NAMALWA (cell line): ENCODE data around the gene ARMH4.

Experiments used
- DNase-seq: peaks from one replicate; pipeline ENCODE4 v3.0.0-alpha.2; 2015; ENCODE audit warnings: low spot score

Gene ARMH4

DNA sequence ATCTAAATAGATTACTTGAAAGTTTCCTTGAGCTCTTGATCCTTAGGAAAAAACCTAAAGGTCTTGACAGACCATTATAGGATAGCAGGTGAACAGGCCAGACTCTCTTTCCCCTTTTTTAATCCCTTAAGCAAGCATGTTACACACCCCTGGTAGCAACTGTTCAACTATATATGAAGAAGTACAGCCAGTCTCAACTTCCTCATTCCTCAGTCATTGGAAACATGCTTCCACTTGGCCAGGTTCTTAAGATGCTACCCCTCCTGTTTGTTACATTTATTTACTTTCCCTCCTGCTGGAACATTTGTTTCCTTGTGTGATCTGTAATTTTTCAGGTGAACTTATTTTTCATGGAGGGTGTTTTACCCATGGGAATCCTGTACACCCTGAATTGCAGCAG lies 124.1 kb downstream of the ARMH4 start:
- no peak for DNase-seq

DNA sequence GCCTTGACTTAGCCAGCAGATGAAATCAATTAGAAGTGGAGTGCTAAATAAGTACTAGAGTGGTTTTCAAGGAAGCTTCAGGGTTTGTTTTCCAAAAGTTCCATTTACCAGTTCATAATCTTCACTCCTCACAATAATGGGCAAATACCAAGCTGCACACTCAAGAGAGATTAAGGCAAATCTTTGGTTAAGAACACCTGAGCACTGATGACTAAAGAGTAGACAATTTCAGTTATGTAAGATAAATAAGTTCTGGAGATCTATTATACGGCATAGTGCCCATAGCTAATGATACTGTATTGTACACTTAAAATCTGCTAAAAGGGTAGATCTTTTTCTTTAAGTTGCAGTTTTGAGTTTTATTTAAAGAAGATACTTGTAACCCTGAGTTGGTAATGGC lies 125.0 kb downstream of the ARMH4 start:
- no peak for DNase-seq

DNA sequence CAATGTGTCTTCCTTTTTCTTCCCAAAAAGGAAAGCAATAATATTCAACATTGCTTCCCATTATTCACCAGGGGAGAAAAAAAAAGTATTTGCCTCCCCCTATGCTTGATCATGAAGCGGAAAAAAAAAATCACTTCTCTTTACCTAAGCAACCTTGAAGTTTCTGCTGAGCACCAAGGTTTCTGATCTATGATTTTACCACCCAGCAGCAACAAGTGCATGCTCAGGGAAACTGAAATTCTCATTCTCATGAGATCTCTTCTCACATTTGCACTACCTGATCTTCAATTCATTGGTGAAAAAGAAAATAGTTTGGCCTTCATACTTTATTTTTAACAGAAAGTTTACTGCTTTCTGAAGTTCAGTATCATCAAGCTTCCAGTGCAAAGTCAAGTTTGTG lies 125.8 kb downstream of the ARMH4 start:
- no peak for DNase-seq

GRCh38 chr14:58014778-58015177 lies 137.2 kb downstream of the ARMH4 start:
- DNase-seq: no peak

- DNase-seq: no peak
Measured at GRCh38 chr14:58002618-58003017, 149.4 kb downstream of the ARMH4 start.

DNA sequence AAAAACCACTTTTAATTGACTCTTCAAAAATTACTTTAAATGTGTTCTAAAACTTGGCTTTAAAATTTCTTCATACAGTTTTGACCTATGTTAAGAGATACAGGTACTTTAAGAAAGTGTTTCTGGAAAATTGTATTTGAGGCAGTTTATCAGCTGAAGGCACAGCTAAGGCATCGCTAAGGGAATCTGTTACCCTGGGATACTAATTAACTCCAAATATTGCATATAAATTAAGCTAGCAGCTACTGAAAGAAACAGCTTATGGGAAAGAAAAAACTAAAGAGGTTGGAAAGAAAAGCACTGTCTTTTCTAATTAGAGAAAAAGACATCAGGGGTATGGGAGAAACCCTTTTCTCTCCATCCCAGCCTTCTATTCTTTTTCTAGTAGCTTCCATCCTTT lies 152.0 kb downstream of the ARMH4 start:
- DNase-seq: no peak

DNA sequence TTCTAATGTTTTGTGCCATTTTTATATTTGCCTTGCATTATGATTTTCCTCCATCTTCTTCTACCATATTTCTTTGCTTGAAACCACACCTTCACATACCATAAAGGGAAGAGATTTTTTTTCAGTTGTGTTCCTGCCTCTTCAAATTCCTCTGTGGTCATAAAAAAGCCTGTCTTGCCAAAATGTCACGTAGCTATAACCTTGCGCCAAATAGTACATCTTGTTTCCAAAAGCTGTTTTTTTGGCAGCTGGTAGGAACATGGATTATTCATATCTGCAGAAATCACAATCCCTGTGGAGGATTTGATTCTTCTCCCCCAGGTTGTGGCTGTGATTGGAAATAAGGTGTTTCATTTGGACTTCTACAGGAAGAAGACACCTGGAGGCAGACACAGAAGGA lies 152.5 kb downstream of the ARMH4 start:
- no peak for DNase-seq

GRCh38 chr14:57998766-57999165 lies 153.2 kb downstream of the ARMH4 start:
- DNase-seq: no peak

- DNase-seq: no peak
Measured at GRCh38 chr14:57991353-57991752, 160.7 kb downstream of the ARMH4 start.

- DNase-seq: no peak
Measured at GRCh38 chr14:57988445-57988844, 163.6 kb downstream of the ARMH4 start.

DNA sequence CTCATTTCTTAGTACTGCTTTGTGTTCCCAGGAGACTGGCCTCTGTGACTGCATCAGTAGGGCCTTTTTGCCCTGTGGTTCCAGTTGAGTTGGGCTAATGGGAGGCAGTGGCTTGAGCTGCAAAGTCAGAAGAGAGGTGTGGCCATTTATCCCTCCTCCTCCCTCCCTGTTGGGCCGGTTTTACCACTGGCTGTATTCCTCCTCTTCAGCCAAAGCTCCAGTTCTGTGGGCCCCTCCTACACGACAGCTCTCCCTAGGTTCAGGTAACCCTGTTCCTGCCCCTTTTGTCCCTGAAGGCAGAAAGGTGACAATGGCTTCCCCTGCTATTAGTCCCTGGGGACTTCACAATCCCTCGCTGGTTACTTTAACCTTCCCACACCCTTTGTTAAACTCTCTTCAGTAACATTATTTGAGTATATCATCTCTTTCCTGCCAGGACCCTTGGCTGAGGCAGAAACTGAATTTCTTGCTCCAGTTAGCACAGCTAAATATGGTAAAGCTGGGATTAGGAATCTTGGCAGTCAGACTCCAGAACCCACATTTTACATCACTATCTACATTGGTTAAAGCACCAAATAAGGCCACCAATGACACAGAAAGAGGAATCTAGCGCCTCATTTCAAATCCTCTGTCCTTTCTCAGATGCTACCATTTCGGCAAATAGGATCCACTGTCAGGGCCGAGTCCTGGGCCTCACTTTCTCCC lies 164.3 kb downstream of the ARMH4 start:
- DNase-seq: no peak

- no peak for DNase-seq
Measured at GRCh38 chr14:57987051-57987450, 165.0 kb downstream of the ARMH4 start.

- no peak for DNase-seq
Measured at GRCh38 chr14:57982804-57983634, 169.0 kb downstream of the ARMH4 start.

DNA sequence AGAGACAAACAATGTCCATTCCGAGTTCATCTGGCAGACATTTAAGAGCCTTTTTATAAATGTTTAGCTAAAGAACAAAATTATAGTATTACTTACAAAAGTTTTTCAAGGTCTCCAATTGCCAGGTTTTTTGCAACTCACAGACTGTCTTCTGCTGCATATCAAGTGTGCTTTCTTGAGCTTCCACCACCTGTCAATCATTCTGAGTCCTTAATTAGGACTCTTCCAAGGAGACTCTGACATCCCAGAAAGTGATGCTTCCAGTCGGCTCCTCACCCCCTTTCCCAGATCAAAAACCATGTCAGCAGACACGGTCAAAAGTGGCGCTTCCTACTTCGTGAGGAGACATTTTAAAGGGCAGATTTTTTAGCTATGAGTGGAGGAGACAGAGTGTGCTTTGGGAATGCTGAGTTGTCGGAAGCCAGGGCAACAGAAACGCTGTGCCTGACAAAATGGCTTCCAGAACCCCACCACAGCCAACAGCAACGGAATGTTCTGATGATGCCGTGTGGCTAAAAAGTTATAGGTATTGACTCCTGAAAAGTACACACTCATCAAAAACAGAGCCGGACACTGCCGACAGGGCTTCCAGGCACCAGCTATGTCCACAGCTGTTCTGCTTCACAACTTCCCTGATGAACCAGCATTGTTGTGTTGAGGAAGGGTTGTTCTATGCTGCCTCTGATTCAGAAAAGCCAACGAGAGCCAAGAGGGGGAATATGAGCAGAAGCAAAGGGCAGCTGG lies 170.0 kb downstream of the ARMH4 start:
- no peak for DNase-seq

DNA sequence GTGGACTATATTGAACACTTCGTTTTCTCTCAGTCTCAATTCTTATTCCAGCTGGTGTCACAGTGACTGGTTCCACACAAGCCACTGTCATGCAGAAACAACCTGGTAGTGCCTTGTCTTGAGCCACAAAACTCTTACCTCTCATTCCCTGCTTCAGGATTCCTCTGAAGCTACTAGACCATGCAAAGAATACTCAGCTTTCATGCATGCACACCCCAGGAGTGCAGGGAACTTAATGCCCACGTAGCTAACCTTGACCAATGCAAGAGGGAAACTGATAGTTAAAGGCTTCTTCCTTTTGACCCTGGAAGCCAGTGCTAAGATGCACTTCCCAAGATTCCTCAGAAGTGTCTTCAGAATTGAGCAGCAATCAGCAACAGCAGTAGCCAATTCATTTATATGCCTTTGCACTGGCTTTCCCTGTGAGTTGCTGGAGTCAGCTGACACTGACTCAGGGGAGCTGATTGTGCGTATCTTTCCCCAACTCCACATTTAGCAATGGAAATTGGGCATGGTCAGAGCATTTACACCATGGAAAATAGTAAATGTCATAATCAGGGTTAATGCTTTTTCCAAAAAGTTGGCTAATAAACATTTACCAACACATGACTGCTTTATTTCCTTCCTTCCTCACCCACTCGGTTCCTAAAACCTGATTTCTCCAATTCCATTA lies 172.5 kb downstream of the ARMH4 start:
- no peak for DNase-seq

DNA sequence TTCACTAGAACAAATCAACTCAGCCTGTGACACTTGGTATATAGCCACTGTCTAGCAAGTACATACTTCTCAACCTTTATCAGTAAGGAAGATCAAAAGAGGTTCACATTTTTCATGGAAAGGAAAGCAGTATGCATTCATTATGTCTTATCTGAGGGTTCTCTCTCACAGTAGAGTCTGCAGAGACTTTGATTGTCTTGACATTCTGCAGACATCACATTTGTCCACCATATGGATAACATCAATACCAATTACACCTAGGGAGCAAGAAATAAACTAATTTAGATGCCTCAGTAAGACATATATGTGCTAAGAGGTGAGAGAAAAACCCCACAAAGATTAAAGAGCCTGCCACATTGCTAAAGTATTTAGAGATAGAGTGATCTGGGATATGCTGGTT lies 175.3 kb downstream of the ARMH4 start:
- no peak for DNase-seq

DNA sequence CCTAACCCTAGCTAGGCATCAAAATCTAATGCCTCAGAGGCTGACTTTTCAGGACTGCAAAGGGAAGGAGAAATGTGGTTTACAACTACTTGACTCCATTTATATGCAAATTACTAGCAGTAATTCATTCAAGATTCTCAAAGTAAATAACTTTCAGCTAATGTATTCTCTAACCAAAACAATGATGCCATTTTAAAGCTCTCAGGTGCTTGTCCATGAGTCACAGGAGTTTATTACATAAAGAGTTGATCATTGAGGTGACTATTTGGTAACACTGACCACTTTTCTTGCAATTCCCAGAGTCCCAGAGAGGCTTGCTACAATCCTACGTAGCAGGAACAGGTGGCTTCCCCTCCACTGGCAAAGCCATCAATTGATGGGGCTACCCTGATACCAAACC lies 177.1 kb downstream of the ARMH4 start:
- DNase-seq: no peak

GRCh38 chr14:57970594-57970993 lies 181.4 kb downstream of the ARMH4 start:
- DNase-seq: no peak

GRCh38 chr14:57970175-57970574 lies 181.8 kb downstream of the ARMH4 start:
- DNase-seq: no peak

GRCh38 chr14:57963071-57963470 lies 188.9 kb downstream of the ARMH4 start:
- DNase-seq: no peak

DNA sequence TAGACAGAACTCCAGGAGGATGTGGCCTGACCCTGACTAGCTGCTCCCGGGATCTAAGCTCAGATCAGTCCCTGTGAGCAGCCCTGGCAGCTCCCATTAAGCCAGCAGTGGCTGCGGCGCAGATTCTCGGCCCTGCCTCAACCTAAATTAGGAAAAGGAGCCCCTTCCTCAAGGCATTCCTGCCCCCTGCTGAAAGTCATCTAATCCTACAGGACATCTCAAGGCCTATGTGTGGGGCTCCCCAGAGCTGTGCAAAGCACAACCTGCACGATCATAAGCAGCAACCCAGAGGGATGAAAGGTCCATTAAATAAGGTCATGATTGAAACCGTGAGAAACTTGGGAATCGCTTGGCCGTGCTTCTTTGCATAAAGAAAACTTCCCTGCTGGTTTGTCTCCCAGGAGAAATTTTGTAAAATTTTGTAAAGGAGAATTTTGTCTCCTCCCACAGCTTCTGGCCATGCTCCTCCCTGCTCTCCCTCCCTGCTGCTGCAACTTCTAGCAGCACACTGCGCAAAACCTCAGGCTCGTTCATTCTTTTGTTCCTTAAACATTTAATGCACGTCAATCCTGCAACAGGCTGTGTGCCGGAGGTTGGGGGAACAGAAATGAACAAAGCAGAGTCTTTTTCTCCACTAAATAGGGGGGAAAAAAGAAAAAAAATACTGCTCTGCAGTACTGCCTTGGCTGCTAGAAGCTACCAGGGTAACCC lies 189.5 kb downstream of the ARMH4 start:
- DNase-seq: no peak

- DNase-seq: no peak
Measured at GRCh38 chr14:57961786-57962060, 190.3 kb downstream of the ARMH4 start.
